ENCODE results near the gene OR10A6. TPM values are rescaled to one million over a fixed set of nuclear protein-coding genes. Genes with fewer than 3 reads are reported as not detected.

Gene OR10A6
- total RNA-seq, 1 donor from 2014 or later: 0.07 TPM

DNA sequence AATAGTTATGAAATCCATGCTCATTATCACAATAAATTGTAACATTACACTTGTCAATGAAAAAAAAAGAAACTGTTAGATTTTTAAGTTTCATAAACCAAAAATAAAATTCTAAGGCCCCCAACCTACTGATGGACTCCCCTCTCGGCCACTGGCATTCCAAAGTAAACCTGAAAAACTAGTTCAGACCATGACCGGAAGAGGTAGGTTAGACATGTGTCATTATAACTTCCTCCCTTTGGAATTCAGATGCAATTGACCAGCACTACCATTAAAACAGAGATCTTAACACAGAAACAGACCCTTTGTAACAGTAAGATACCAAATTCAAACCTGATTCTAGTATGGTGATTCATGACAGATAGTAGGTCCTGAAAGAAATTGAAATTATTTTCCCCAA lies 12.9 kb downstream of the OR10A6 start:
- Mint-ChIP-seq H3K27ac (ENCODE audit: unreplicated experiment) (no peak overlapping the region), H3K36me3 (ENCODE audit: low read depth, unreplicated experiment) (no peaks in the 10 kb centered on the region), H3K4me3 (ENCODE audit: unreplicated experiment) (no peak overlapping the region), H3K27me3 (ENCODE audit: low read depth, unreplicated experiment) (peaks cover 5% of the 10 kb centered on the region), H3K4me1 (ENCODE audit: low read depth, unreplicated experiment) (no peaks in the 10 kb centered on the region), H3K9me3 (ENCODE audit: unreplicated experiment) (peaks cover 11% of the 10 kb centered on the region)
- no peaks in the 10 kb centered on the region for H4K20me1 ChIP-seq (ENCODE audit: insufficient read depth, low read length)
- H3K36me3 ChIP-seq (ENCODE audit: insufficient read depth, low read length): no peaks in the 10 kb centered on the region
- no peak overlapping the region for H3K4me2 ChIP-seq (ENCODE audit: low read length)
- H3K79me2 ChIP-seq (ENCODE audit: insufficient read depth, low read length): no peaks in the 10 kb centered on the region
- H3K9me3 ChIP-seq (ENCODE audit: insufficient read depth, low read depth, low read length): no peaks in the 10 kb centered on the region
- no peak for DNase-seq (ENCODE audit: low read depth)
- H3K27me3 ChIP-seq (ENCODE audit: insufficient read depth, low read length): no peaks in the 10 kb centered on the region
- H3K27ac ChIP-seq (ENCODE audit: low read depth, low read length): no peak overlapping the region
- H3K4me1 ChIP-seq (ENCODE audit: insufficient read depth, low read length): no peaks in the 10 kb centered on the region
- H3K4me3 ChIP-seq (ENCODE audit: insufficient read depth, low read depth, low read length): no peak overlapping the region
- no peak for FAIRE-seq
- H2AFZ ChIP-seq (ENCODE audit: low read depth, low read length): no peak overlapping the region
- TF ChIP-seq, protein P1, sequence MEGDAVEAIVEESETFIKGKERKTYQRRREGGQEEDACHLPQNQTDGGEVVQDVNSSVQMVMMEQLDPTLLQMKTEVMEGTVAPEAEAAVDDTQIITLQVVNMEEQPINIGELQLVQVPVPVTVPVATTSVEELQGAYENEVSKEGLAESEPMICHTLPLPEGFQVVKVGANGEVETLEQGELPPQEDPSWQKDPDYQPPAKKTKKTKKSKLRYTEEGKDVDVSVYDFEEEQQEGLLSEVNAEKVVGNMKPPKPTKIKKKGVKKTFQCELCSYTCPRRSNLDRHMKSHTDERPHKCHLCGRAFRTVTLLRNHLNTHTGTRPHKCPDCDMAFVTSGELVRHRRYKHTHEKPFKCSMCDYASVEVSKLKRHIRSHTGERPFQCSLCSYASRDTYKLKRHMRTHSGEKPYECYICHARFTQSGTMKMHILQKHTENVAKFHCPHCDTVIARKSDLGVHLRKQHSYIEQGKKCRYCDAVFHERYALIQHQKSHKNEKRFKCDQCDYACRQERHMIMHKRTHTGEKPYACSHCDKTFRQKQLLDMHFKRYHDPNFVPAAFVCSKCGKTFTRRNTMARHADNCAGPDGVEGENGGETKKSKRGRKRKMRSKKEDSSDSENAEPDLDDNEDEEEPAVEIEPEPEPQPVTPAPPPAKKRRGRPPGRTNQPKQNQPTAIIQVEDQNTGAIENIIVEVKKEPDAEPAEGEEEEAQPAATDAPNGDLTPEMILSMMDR (IDR thresholded peaks at IDR 0.05; ENCODE audit: insufficient read depth, low read depth, low read length): no peak
- no peak for TF ChIP-seq EZH2 (IDR thresholded peaks at IDR 0.05; ENCODE audit: insufficient read depth, low read length)
- H3K9ac ChIP-seq (ENCODE audit: low read length): no peak overlapping the region

DNA sequence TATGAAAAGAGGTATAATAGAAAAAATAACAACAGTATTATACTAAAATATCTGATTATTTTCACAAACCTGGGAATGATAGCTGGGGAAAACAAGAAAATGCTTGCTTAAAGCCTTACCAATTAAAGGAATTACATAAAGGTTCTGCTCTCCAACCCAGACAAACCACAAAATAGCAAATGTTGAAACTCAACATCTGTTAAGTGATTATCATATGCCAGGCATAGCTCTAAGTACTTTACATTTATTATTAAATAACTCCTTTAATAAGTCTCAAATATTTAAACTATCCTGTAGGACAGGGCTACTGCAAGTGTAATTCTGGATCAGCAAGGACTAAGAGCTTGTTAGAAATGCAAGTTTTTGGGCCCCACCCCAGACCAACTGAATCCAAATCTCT lies 20.1 kb downstream of the OR10A6 start:
- no peak for TF ChIP-seq EZH2 (IDR thresholded peaks at IDR 0.05; ENCODE audit: insufficient read depth, low read length)
- TF ChIP-seq, protein P1 (IDR thresholded peaks at IDR 0.05; ENCODE audit: insufficient read depth, low read depth, low read length): no peak
- H3K36me3 Mint-ChIP-seq (ENCODE audit: low read depth, unreplicated experiment): no peaks in the 10 kb centered on the region
- no peak for DNase-seq (ENCODE audit: low read depth)
- no peak overlapping the region for H3K9ac ChIP-seq (ENCODE audit: low read length)
- no peaks in the 10 kb centered on the region for H3K9me3 ChIP-seq (ENCODE audit: insufficient read depth, low read depth, low read length)
- peaks cover 2% of the 10 kb centered on the region for H3K9me3 Mint-ChIP-seq (ENCODE audit: unreplicated experiment)
- no peak overlapping the region for H3K4me2 ChIP-seq (ENCODE audit: low read length)
- H4K20me1 ChIP-seq (ENCODE audit: insufficient read depth, low read length): no peaks in the 10 kb centered on the region
- H3K79me2 ChIP-seq (ENCODE audit: insufficient read depth, low read length): no peaks in the 10 kb centered on the region
- no peak overlapping the region for H2AFZ ChIP-seq (ENCODE audit: low read depth, low read length)
- H3K4me3 Mint-ChIP-seq (ENCODE audit: unreplicated experiment): no peak overlapping the region
- H3K27me3 Mint-ChIP-seq (ENCODE audit: low read depth, unreplicated experiment): peaks cover 1% of the 10 kb centered on the region
- no peak for FAIRE-seq
- no peaks in the 10 kb centered on the region for H3K36me3 ChIP-seq (ENCODE audit: insufficient read depth, low read length)
- H3K27ac ChIP-seq (ENCODE audit: low read depth, low read length): no peak overlapping the region
- no peaks in the 10 kb centered on the region for H3K27me3 ChIP-seq (ENCODE audit: insufficient read depth, low read length)
- no peak overlapping the region for H3K27ac Mint-ChIP-seq (ENCODE audit: unreplicated experiment)
- H3K4me1 Mint-ChIP-seq (ENCODE audit: low read depth, unreplicated experiment): peaks cover 20% of the 10 kb centered on the region
- H3K4me1 ChIP-seq (ENCODE audit: insufficient read depth, low read length): peaks cover 2% of the 10 kb centered on the region
- H3K4me3 ChIP-seq (ENCODE audit: insufficient read depth, low read depth, low read length): no peak overlapping the region

DNA sequence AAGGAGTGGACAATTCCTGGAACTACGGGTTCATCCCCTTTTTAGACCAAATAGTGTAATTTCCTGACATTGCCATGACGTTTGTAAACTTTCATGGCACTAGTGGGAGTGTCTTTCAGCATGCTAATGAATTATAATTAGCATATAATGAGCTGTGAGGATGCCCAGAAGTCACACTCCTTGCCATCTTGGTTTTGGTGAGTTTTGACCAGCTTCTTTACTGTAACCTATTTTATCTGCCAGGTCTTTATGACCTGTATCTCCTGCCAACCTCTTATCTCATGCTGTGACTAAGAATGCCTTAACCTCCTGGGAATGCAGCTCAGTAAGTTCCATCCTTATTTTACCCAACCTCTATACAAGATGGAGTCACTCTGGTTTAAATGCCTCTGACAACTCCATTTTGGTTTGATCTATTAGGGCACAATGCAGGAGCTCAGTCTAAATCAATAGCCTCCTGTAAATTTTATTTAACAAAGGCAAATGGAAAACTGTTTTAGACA lies 20.7 kb downstream of the OR10A6 start:
- Mint-ChIP-seq H3K27me3 (ENCODE audit: low read depth, unreplicated experiment) (no peaks in the 10 kb centered on the region), H3K27ac (ENCODE audit: unreplicated experiment) (no peak overlapping the region), H3K9me3 (ENCODE audit: unreplicated experiment) (peaks cover 2% of the 10 kb centered on the region), H3K36me3 (ENCODE audit: low read depth, unreplicated experiment) (no peaks in the 10 kb centered on the region), H3K4me3 (ENCODE audit: unreplicated experiment) (no peak overlapping the region), H3K4me1 (ENCODE audit: low read depth, unreplicated experiment) (peaks cover 27% of the 10 kb centered on the region)
- Histone ChIP-seq H4K20me1 (ENCODE audit: insufficient read depth, low read length) (no peaks in the 10 kb centered on the region), H3K36me3 (ENCODE audit: insufficient read depth, low read length) (no peaks in the 10 kb centered on the region), H3K27ac (ENCODE audit: low read depth, low read length) (no peak overlapping the region), H3K27me3 (ENCODE audit: insufficient read depth, low read length) (no peaks in the 10 kb centered on the region), H3K79me2 (ENCODE audit: insufficient read depth, low read length) (no peaks in the 10 kb centered on the region), H3K9me3 (ENCODE audit: insufficient read depth, low read depth, low read length) (no peaks in the 10 kb centered on the region), H3K4me2 (ENCODE audit: low read length) (no peak overlapping the region), H2AFZ (ENCODE audit: low read depth, low read length) (no peak overlapping the region), H3K9ac (ENCODE audit: low read length) (no peak overlapping the region), H3K4me3 (ENCODE audit: insufficient read depth, low read depth, low read length) (no peak overlapping the region), H3K4me1 (ENCODE audit: insufficient read depth, low read length) (peaks cover 4% of the 10 kb centered on the region)
- no peak for FAIRE-seq
- no peak for DNase-seq (ENCODE audit: low read depth)
- TF ChIP-seq EZH2 (IDR thresholded peaks at IDR 0.05; ENCODE audit: insufficient read depth, low read length): no peak
- TF ChIP-seq, protein P1 (IDR thresholded peaks at IDR 0.05; ENCODE audit: insufficient read depth, low read depth, low read length): no peak

Data from astrocyte (in vitro differentiated cells and primary cell).